ENCODE measurements around the gene UGT1A6.
"Not testable (repeated sequence)": the region's sequence is repeated elsewhere in the genome, so short reads cannot be mapped to it uniquely, and the experiment has no call there.

The UGT1A6 gene

GRCh38 chr2:233736868-233737653 lies 44.4 kb downstream of the UGT1A6 start:
- DNase-seq, result not testable (repeated sequence)

DNA sequence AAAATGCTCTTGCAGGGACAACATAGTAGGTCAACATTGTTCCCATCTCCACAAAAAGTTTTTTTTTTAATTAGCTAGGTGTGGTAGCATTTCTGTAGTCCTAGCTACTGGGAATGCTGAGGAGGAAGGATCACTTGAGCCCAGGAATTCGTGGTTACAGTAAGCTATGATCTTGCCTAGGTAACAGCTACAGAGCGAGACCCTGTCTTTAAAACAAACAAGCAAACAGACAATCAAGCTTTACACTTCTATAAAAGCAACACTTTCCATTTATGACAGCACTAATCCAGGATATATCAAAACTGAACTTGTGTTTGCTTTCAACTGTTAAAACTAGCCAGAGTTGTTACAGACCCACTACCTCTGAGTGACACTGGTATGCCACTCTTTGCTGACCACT lies 48.2 kb downstream of the UGT1A6 start:
- no peak for DNase-seq

GRCh38 chr2:233743464-233744259 lies 51.0 kb downstream of the UGT1A6 start:
- no peak for DNase-seq

GRCh38 chr2:233745073-233745755 lies 52.5 kb downstream of the UGT1A6 start:
- no peak for DNase-seq

DNA sequence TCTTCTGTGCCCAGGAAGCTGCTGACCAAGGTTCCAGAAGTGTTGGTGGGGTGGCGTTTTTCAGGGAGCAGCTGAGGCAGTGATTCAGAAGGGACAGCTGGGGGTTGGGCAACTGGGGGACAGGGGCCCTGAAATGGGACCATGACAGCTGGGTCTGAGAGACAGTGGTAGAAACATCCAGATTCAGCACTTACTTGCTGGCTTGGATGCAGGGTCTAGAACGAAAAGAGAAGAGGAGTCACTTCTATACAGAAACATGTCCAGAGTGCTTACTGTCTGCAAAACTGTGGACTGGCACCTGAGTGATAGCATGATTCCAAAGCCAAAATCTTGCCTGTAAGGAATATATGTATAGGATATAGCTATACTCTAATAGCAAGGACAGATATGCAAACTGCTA lies 53.1 kb downstream of the UGT1A6 start:
- not testable (repeated sequence) for DNase-seq

GRCh38 chr2:233746475-233747282 lies 54.0 kb downstream of the UGT1A6 start:
- no peak for DNase-seq

DNA sequence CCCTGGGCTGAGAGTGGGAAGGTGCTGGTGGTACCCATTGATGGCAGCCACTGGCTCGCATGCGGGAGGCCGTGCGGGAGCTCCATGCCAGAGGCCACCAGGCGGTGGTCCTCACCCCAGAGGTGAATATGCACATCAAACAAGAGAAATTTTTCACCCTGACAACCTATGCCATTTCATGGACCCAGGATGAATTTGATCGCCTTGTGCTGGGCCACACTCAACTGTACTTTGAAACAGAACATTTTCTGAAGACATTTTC lies 54.5 kb downstream of the UGT1A6 start:
- DNase-seq, result no peak

GRCh38 chr2:233750689-233751088 lies 58.0 kb downstream of the UGT1A6 start:
- DNase-seq, result not testable (repeated sequence)

DNA sequence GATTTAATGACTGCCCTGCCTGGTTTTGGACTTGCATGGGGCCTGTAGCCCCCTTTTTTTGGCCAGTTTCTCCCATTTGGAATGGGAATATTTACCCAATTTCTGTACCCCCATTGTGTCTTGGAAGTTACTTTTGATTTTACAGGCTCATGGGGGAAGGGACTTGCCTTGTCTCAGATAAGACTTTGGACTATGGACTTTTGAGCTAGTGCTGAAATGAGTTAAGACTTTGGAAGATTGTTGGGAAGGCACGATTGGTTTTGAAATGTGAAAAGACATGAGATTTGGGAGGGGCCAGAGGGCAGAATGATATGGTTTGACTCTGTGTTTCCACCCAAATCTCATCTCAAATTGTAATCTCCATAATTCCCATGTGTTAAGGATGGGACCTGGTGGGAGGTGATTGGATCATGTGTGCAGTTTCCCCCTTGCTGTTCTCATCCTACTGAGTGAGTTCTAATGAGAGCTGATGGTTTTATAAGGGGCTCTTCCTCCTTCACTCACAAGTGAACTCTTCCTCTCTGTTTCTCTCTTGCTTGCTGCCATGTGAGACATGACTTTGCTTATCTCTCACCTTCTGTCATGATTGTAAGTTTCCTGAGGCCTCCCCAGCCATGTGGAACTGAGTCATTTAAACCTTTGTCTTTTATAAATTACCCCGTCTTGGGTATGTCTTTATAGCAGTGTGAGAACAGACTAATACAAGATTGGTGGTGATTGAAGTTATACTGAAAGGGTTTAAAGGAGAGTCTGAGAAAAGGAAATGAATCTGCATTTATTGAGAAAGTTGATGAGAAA lies 58.7 kb downstream of the UGT1A6 start:
- DNase-seq, result not testable (repeated sequence)

GRCh38 chr2:233754872-233755611 lies 62.4 kb downstream of the UGT1A6 start:
- no peak for DNase-seq

- DNase-seq, result no peak
Measured at GRCh38 chr2:233756429-233757081, 63.9 kb downstream of the UGT1A6 start.

DNA sequence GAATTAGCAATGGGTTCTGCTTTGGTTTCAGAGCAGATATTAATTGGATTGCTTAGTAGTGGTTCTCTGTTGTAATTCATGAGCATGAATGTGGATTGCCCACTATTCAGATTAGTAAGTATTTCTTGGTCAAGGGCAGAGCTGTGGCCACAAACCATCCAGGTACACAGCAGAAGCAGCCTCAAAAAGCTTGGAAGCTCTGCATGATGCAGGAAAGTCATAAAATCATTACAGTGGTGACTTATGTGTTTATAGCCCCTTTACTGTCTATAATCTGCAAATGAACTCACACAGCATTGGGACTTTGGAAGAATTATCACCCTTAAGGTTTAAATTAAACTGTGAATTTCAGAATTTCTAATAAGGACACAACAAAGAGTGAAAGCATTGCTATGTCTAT lies 65.5 kb downstream of the UGT1A6 start:
- no peak for DNase-seq

GRCh38 chr2:233758849-233759248 lies 66.2 kb downstream of the UGT1A6 start:
- DNase-seq, result no peak

DNA sequence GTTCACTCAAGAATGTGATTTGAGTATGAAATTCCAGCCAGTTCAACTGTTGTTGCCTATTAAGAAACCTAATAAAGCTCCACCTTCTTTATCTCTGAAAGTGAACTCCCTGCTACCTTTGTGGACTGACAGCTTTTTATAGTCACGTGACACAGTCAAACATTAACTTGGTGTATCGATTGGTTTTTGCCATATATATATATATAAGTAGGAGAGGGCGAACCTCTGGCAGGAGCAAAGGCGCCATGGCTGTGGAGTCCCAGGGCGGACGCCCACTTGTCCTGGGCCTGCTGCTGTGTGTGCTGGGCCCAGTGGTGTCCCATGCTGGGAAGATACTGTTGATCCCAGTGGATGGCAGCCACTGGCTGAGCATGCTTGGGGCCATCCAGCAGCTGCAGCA lies 67.4 kb downstream of the UGT1A6 start, which contains the start of gene UGT1A1:
Gene UGT1A1 (plus strand): TSS at position 228 of the 400 bp plus-strand sequence. CDS start 18 bp downstream, at position 246.
- no peak for DNase-seq

GRCh38 chr2:233761040-233761769 lies 68.5 kb downstream of the UGT1A6 start:
- no peak for DNase-seq

DNA sequence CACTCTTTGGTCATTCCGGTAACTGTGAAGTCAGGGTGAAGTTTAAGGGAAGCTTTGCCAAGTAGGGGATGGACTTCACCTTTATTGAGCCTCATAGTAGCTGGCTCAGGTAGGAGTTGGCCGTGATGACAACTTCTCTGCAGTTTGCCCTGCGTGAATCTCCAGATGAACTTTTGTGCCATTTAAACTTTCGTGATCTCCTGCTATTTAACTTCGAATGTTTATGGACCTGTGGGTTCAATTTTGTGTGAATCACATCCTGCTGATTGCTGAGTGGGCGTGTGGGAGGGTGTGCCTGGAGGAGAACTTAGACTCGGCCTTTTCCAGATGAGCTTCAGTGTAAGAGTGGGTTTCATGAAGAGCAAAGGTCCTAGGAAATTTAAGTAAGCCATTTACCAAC lies 71.6 kb downstream of the UGT1A6 start:
- DNase-seq, result no peak

DNA sequence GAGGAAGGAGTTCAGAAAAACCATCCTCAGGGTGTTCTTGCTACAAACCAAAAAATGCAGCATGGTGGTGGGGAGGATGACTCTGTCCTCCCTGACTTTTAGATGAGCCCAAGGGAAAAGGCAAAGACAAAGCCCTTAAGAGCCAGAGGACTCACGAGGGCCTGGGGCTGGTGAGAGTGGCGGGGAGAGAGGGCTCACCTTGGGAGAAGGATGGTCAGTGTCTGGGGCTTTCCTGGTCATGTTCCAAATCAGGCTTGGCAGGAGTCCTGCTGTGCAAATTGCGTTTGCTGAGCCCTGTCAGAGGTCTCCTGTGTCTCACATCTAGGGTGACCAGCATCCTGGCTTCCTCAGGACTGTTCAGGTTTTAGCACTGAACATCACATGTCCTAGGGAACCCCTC lies 72.1 kb downstream of the UGT1A6 start:
- no peak for DNase-seq

DNA sequence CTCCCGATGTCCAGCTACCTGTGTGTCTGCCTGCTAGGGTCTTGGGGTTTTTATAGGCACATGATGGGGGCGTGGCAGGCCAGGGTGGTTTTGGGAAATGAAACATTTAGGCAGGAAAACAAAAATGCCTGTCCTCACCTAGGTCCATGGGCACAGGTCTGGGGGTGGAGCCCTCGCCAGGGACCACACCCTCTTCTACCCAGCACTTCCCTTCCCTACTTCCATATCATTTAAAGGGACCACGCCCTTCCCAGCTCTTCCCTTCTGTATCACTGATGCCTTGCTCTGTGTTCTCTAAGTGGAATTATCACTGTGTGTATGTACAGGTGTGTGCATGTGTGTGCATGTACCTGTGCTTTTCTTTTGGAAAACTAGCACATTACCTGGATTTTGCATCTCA lies 73.7 kb downstream of the UGT1A6 start:
- no peak for DNase-seq

- DNase-seq, result no peak
Measured at GRCh38 chr2:233768076-233768475, 75.4 kb downstream of the UGT1A6 start.

GRCh38 chr2:233769260-233769659 lies 76.6 kb downstream of the UGT1A6 start:
- no peak for DNase-seq

Data from activated CD8-positive, alpha-beta memory T cell treated with anti-CD3 and anti-CD28 coated beads, Interleukin-2, amount 50 U/mL, for 4 hours (primary cell).